Stomach smooth muscle (tissue), 2 donors: ENCODE results near the gene USP43.
"Not testable (repeated sequence)": the region's sequence is repeated elsewhere in the genome, so short reads cannot be mapped to it uniquely, and the experiment has no call there.

Experiments used
- H3K27ac ChIP-seq: one replicate; pipeline ENCODE4 v1.7.0; 2013; ENCODE audit warnings: mild to moderate bottlenecking, low read length, inconsistent platforms
- H3K27me3 ChIP-seq, 2 donors: one replicate each; pipeline ENCODE4 v1.7.0; 2013; ENCODE audit warnings: low read length in 2 of 2; ENCODE audit not compliant: insufficient read depth in 2 of 2, control insufficient read depth in 1 of 2
- H3K36me3 ChIP-seq, 2 donors: one replicate each; pipeline ENCODE4 v1.7.0; 2013; ENCODE audit warnings: low read length in 2 of 2; ENCODE audit not compliant: control insufficient read depth in 2 of 2, insufficient read depth in 2 of 2
- H3K4me1 ChIP-seq: one replicate; pipeline ENCODE4 v1.7.0; 2013; ENCODE audit warnings: low read length; ENCODE audit not compliant: control insufficient read depth, insufficient read depth
- H3K4me3 ChIP-seq, 2 donors: one replicate each; pipeline ENCODE4 v1.7.0; 2013; ENCODE audit warnings: low read length in 2 of 2
- H3K9ac ChIP-seq, 2 donors: one replicate each; pipeline ENCODE4 v1.7.0; 2013; ENCODE audit warnings: low read length in 2 of 2, mild to moderate bottlenecking in 1 of 2
- H3K9me3 ChIP-seq, 2 donors: one replicate each; pipeline ENCODE4 v1.7.0; 2013; ENCODE audit warnings: low read length in 2 of 2; ENCODE audit not compliant: control insufficient read depth in 2 of 2
- donor health status: healthy.
- donor health status: Pancreatic carcinoma.

The USP43 gene, protein sequence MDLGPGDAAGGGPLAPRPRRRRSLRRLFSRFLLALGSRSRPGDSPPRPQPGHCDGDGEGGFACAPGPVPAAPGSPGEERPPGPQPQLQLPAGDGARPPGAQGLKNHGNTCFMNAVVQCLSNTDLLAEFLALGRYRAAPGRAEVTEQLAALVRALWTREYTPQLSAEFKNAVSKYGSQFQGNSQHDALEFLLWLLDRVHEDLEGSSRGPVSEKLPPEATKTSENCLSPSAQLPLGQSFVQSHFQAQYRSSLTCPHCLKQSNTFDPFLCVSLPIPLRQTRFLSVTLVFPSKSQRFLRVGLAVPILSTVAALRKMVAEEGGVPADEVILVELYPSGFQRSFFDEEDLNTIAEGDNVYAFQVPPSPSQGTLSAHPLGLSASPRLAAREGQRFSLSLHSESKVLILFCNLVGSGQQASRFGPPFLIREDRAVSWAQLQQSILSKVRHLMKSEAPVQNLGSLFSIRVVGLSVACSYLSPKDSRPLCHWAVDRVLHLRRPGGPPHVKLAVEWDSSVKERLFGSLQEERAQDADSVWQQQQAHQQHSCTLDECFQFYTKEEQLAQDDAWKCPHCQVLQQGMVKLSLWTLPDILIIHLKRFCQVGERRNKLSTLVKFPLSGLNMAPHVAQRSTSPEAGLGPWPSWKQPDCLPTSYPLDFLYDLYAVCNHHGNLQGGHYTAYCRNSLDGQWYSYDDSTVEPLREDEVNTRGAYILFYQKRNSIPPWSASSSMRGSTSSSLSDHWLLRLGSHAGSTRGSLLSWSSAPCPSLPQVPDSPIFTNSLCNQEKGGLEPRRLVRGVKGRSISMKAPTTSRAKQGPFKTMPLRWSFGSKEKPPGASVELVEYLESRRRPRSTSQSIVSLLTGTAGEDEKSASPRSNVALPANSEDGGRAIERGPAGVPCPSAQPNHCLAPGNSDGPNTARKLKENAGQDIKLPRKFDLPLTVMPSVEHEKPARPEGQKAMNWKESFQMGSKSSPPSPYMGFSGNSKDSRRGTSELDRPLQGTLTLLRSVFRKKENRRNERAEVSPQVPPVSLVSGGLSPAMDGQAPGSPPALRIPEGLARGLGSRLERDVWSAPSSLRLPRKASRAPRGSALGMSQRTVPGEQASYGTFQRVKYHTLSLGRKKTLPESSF

GRCh38 chr17:9644910-9645751 lies at the start of gene USP43:
Gene USP43, plus strand, starts transcription at chr17:9645517. Its CDS starts 116 bp downstream, at chr17:9645633.
- Histone ChIP-seq H3K9me3 (no peaks in the 10 kb centered on the region), H3K36me3 (no peaks in the 10 kb centered on the region), H3K9ac (no peak within 1 kb of the TSS), H3K27ac (no peak within 1 kb of the TSS), H3K4me1 (peaks cover 17% of the 10 kb centered on the region), H3K27me3 (peaks cover 26% of the 10 kb centered on the region in 2 donors), H3K4me3 (peak within 1 kb of the TSS; percentile 55 to 67)

GRCh38 chr17:9597638-9598037 lies 47.7 kb upstream of the USP43 start:
- H3K4me3 ChIP-seq, H3K9me3 ChIP-seq, H3K9ac ChIP-seq, H3K4me1 ChIP-seq, H3K36me3 ChIP-seq, H3K27me3 ChIP-seq, H3K27ac ChIP-seq: not testable (repeated sequence)

- no peak overlapping the region for H3K9ac ChIP-seq
- peaks cover 6% of the 10 kb centered on the region for H3K4me1 ChIP-seq
- H3K27me3 ChIP-seq, result no peaks in the 10 kb centered on the region
- no peak overlapping the region for H3K4me3 ChIP-seq
- H3K9me3 ChIP-seq, result no peaks in the 10 kb centered on the region
- H3K36me3 ChIP-seq, result no peaks in the 10 kb centered on the region
- no peak overlapping the region for H3K27ac ChIP-seq
Measured at GRCh38 chr17:9598661-9599060, 46.7 kb upstream of the USP43 start.

GRCh38 chr17:9604583-9604982 lies 40.7 kb upstream of the USP43 start:
- not testable (repeated sequence) for H3K9ac ChIP-seq, H3K4me3 ChIP-seq, H3K4me1 ChIP-seq, H3K27ac ChIP-seq, H3K36me3 ChIP-seq, H3K9me3 ChIP-seq, H3K27me3 ChIP-seq

GRCh38 chr17:9606453-9606852 lies 38.9 kb upstream of the USP43 start:
- no peaks in the 10 kb centered on the region for H3K4me1 ChIP-seq
- H3K4me3 ChIP-seq, result no peak overlapping the region
- H3K9ac ChIP-seq, result no peak overlapping the region
- H3K27ac ChIP-seq, result no peak overlapping the region
- no peaks in the 10 kb centered on the region for H3K36me3 ChIP-seq
- no peaks in the 10 kb centered on the region for H3K27me3 ChIP-seq
- no peaks in the 10 kb centered on the region for H3K9me3 ChIP-seq

- not testable (repeated sequence) for H3K4me3 ChIP-seq, H3K9ac ChIP-seq, H3K4me1 ChIP-seq, H3K27ac ChIP-seq, H3K9me3 ChIP-seq, H3K36me3 ChIP-seq, H3K27me3 ChIP-seq
Measured at GRCh38 chr17:9607058-9607457, 38.3 kb upstream of the USP43 start.

GRCh38 chr17:9611557-9611956 lies 33.8 kb upstream of the USP43 start:
- H3K9ac ChIP-seq, result no peak overlapping the region
- no peaks in the 10 kb centered on the region for H3K27me3 ChIP-seq
- no peaks in the 10 kb centered on the region for H3K4me1 ChIP-seq

DNA sequence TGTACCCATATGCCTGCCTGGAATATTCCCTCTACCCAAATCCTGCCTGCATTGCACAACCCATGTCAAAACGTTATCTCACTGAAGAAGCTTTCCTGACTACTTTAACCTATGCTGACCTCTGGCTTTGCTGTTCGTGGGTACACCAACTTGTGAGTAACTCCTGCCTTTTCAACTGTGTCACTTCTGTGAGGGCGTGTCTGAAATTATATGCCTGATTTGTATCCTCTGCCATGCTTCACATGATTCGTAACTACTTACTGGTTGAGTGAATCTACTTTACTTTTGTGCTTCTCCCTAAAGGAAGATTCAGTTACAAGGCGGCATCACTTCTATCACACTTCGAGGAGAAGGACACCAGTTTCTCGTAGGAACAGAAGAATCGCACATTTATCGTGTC lies 33.3 kb upstream of the USP43 start:
- H3K27me3 ChIP-seq, result no peaks in the 10 kb centered on the region
- H3K9me3 ChIP-seq, result no peaks in the 10 kb centered on the region
- no peaks in the 10 kb centered on the region for H3K36me3 ChIP-seq
- H3K4me1 ChIP-seq, result no peaks in the 10 kb centered on the region
- H3K27ac ChIP-seq, result no peak overlapping the region
- no peak overlapping the region for H3K9ac ChIP-seq
- H3K4me3 ChIP-seq, result no peak overlapping the region

More at GRCh38 chr17:9611557-9611956, 33.8 kb upstream of the USP43 start:
- Histone ChIP-seq H3K4me3 (no peak overlapping the region), H3K27ac (no peak overlapping the region), H3K36me3 (no peaks in the 10 kb centered on the region), H3K9me3 (no peaks in the 10 kb centered on the region)

- Histone ChIP-seq H3K36me3 (no peaks in the 10 kb centered on the region), H3K9me3 (no peaks in the 10 kb centered on the region), H3K4me3 (no peak overlapping the region), H3K4me1 (no peaks in the 10 kb centered on the region), H3K27ac (no peak overlapping the region), H3K9ac (no peak overlapping the region), H3K27me3 (no peaks in the 10 kb centered on the region)
Measured at GRCh38 chr17:9615486-9615885, 29.8 kb upstream of the USP43 start.

DNA sequence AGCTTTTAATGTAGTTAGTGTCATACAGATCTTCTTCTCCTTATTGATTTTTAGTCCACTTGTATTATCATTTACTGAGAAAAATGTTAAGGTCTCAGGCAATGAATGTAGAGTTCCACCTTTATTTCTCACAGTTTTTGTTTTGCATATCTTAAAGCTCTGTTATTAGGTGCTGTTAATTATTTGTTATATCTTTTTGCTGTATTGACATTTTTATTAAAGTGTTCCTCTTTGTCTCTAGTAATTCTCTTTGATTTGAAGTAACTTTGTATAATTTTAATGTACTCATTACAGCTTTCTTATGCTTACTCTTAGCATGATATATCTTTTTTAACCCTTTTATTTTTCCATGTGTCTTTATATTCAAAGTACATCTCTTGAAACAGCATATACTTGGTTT lies 22.4 kb upstream of the USP43 start:
- Histone ChIP-seq H3K27me3 (no peaks in the 10 kb centered on the region), H3K36me3 (no peaks in the 10 kb centered on the region), H3K27ac (no peak overlapping the region), H3K4me1 (no peaks in the 10 kb centered on the region), H3K9ac (no peak overlapping the region), H3K9me3 (peaks cover 5 to 6% of the 10 kb centered on the region in 2 donors), H3K4me3 (no peak overlapping the region)
